Nephron progenitor cell (in vitro differentiated cells): Measurements from ENCODE around the gene POTEB2.
"Not testable (repeated sequence)": the region's sequence is repeated elsewhere in the genome, so short reads cannot be mapped to it uniquely, and the experiment has no call there.

Experiments used
- DNase-seq: peaks from one replicate; pipeline ENCODE4 v3.0.0; 2021
- H3K27ac Mint-ChIP-seq: 2 replicates; pipeline ENCODE4 v1.8.0; 2021; ENCODE audit warnings: mild to moderate bottlenecking, moderate library complexity, mixed read lengths
- H3K27me3 Mint-ChIP-seq: 2 replicates; pipeline ENCODE4 v1.8.0; 2021; ENCODE audit warnings: mild to moderate bottlenecking, low read depth, mixed read lengths; ENCODE audit not compliant: poor library complexity
- H3K36me3 Mint-ChIP-seq: 2 replicates; pipeline ENCODE4 v1.8.0; 2021; ENCODE audit warnings: low read depth, mixed read lengths
- H3K4me1 Mint-ChIP-seq: 2 replicates; pipeline ENCODE4 v1.8.0; 2021; ENCODE audit warnings: mixed read lengths
- H3K4me3 Mint-ChIP-seq: 2 replicates; pipeline ENCODE4 v1.8.0; 2021; ENCODE audit warnings: mild to moderate bottlenecking, moderate library complexity, mixed read lengths
- H3K9me3 Mint-ChIP-seq: 2 replicates; pipeline ENCODE4 v1.8.0; 2021; ENCODE audit warnings: mild to moderate bottlenecking, moderate library complexity, mixed read lengths

POTEB2 gene

GRCh38 chr15:20866214-20866613, at the start of gene POTEB2:
POTEB2 (minus strand) TSS chr15:20866314; CDS start chr15:20866281, 33 bp downstream.
- H3K4me3 Mint-ChIP-seq, DNase-seq, H3K9me3 Mint-ChIP-seq, H3K27me3 Mint-ChIP-seq, H3K4me1 Mint-ChIP-seq, H3K36me3 Mint-ChIP-seq, H3K27ac Mint-ChIP-seq: not testable (repeated sequence)

- H3K4me3 Mint-ChIP-seq, H3K9me3 Mint-ChIP-seq, H3K27me3 Mint-ChIP-seq, H3K27ac Mint-ChIP-seq, H3K36me3 Mint-ChIP-seq, H3K4me1 Mint-ChIP-seq, DNase-seq: not testable (repeated sequence)
These were observed 13.8 kb upstream of the POTEB2 start for GRCh38 chr15:20879916-20880315.

GRCh38 chr15:20878464-20878863, 12.3 kb upstream of the POTEB2 start:
- H3K27me3 Mint-ChIP-seq = not testable (repeated sequence)

GRCh38 chr15:20877819-20878218, 11.7 kb upstream of the POTEB2 start:
- not testable (repeated sequence) for H3K4me3 Mint-ChIP-seq, DNase-seq, H3K4me1 Mint-ChIP-seq, H3K36me3 Mint-ChIP-seq, H3K9me3 Mint-ChIP-seq, H3K27ac Mint-ChIP-seq, H3K27me3 Mint-ChIP-seq

More at GRCh38 chr15:20878464-20878863, 12.3 kb upstream of the POTEB2 start:
- not testable (repeated sequence) for H3K4me1 Mint-ChIP-seq, DNase-seq, H3K36me3 Mint-ChIP-seq, H3K4me3 Mint-ChIP-seq, H3K27ac Mint-ChIP-seq, H3K9me3 Mint-ChIP-seq
